HEK293T (cell line): Measurements from ENCODE around the gene UGT1A6.

Experiments
- CTCF ChIA-PET: fragments of 350-600 bp; formaldehyde crosslinking; extraction: SDS; loops from one replicate; lab custom pipeline; 2021; ENCODE audit warnings: antibody characterized with exemption, inconsistent platforms; lab: Yijun Ruan, JAX
- POLR2A ChIA-PET: fragments of 350-600 bp; formaldehyde crosslinking; extraction: SDS; loops from one replicate; lab custom pipeline; 2020; ENCODE audit warnings: antibody characterized with exemption, inconsistent platforms; lab: Yijun Ruan, JAX
- DNase-seq: peaks from one replicate; pipeline ENCODE4 v3.0.0; 2012; ENCODE audit warnings: mixed read lengths; ENCODE audit errors: extremely low spot score
- ARNT ChIP-seq: fragments of 450-650 bp; IDR thresholded peaks from 2 replicates; pipeline ENCODE4 v1.6.1; 2017; ENCODE audit warnings: mild to moderate bottlenecking
- BHLHE40 ChIP-seq: fragments of 450-650 bp; IDR thresholded peaks from 2 replicates; pipeline ENCODE4 v1.6.1; 2016; ENCODE audit warnings: mild to moderate bottlenecking, moderate library complexity, borderline replicate concordance
- CTBP1 ChIP-seq: fragments of 450-650 bp; IDR thresholded peaks from 2 replicates; pipeline ENCODE4 v1.6.1; 2016; ENCODE audit warnings: borderline replicate concordance
- ELF4 ChIP-seq: fragments of 450-650 bp; IDR thresholded peaks from 2 replicates; pipeline ENCODE4 v1.6.1; 2017; ENCODE audit warnings: antibody characterized with exemption
- FOXA1 ChIP-seq: fragments of 450-650 bp; IDR thresholded peaks from 2 replicates; pipeline ENCODE4 v1.6.1; 2016; ENCODE audit warnings: mild to moderate bottlenecking
- FOXK2 ChIP-seq: fragments of 450-650 bp; IDR thresholded peaks from 2 replicates; pipeline ENCODE4 v1.6.1; 2016; ENCODE audit warnings: mild to moderate bottlenecking
- FOXM1 ChIP-seq: fragments of 450-650 bp; IDR thresholded peaks from 2 replicates; pipeline ENCODE4 v1.6.1; 2017; ENCODE audit warnings: mild to moderate bottlenecking, borderline replicate concordance
- HDGF ChIP-seq: fragments of 450-650 bp; IDR thresholded peaks from 2 replicates; pipeline ENCODE4 v1.6.1; 2017; ENCODE audit warnings: antibody characterized with exemption, borderline replicate concordance
- L3MBTL2 ChIP-seq: fragments of 450-650 bp; conservative IDR thresholded peaks from 2 replicates; pipeline ENCODE4 v1.6.1; 2016; ENCODE audit warnings: mild to moderate bottlenecking
- LEF1 ChIP-seq: fragments of 450-650 bp; IDR thresholded peaks from 2 replicates; pipeline ENCODE4 v1.6.1; 2017; ENCODE audit warnings: mild to moderate bottlenecking, borderline replicate concordance
- NFRKB ChIP-seq: fragments of 450-650 bp; IDR thresholded peaks from 2 replicates; pipeline ENCODE4 v1.6.1; 2016; ENCODE audit warnings: mild to moderate bottlenecking, moderate library complexity
- PKNOX1 ChIP-seq: fragments of 450-650 bp; IDR thresholded peaks from 2 replicates; pipeline ENCODE4 v1.6.1; 2016
- SP1 ChIP-seq: fragments of 450-650 bp; IDR thresholded peaks from 2 replicates; pipeline ENCODE4 v1.6.1; 2017
- SUZ12 ChIP-seq: fragments of 450-650 bp; IDR thresholded peaks from 2 replicates; pipeline ENCODE4 v1.6.1; 2016; ENCODE audit warnings: mild to moderate bottlenecking
- TARDBP ChIP-seq: fragments of 450-650 bp; IDR thresholded peaks from 2 replicates; pipeline ENCODE4 v1.6.1; 2016
- ZNF384 ChIP-seq: fragments of 450-650 bp; IDR thresholded peaks from 2 replicates; pipeline ENCODE4 v1.6.1; 2016

Gene UGT1A6

GRCh38 chr2:233811087-233811486, 118.4 kb downstream of the UGT1A6 start:
- CTCF ChIA-PET, result no interaction called here
- TF ChIP-seq FOXA1 (no peak), HDGF (no peak), ZNF384 (no peak), CTBP1 (no peak), PKNOX1 (no peak), BHLHE40 (no peak), TARDBP (no peak), FOXK2 (no peak), NFRKB (no peak), L3MBTL2 (no peak), SUZ12 (no peak), LEF1 (no peak), ARNT (no peak)
- DNase-seq, result no peak
- POLR2A ChIA-PET, result no interaction called here

GRCh38 chr2:233811732-233812131, 119.0 kb downstream of the UGT1A6 start:
- POLR2A ChIA-PET, result no interaction called here
- DNase-seq, result no peak
- CTCF ChIA-PET, result no interaction called here
- TF ChIP-seq BHLHE40 (no peak), ELF4 (no peak), SUZ12 (no peak), FOXK2 (no peak), HDGF (no peak), FOXM1 (no peak), ZNF384 (no peak), L3MBTL2 (no peak), ARNT (no peak), PKNOX1 (no peak), CTBP1 (no peak), FOXA1 (no peak), SP1 (no peak), LEF1 (no peak)

GRCh38 chr2:233813236-233814055, 120.8 kb downstream of the UGT1A6 start:
- CTCF ChIA-PET, result no interaction called here
- POLR2A ChIA-PET, result no interaction called here
- DNase-seq, result no peak
- TF ChIP-seq CTBP1 (no peak), TARDBP (no peak), FOXK2 (no peak), ARNT (no peak), NFRKB (no peak), BHLHE40 (no peak)

- CTCF ChIA-PET, result no interaction called here
- no peak for DNase-seq
- TF ChIP-seq FOXM1, result no peak
- TF ChIP-seq SUZ12, result no peak
- TF ChIP-seq SP1, result no peak
- no peak for TF ChIP-seq CTBP1
- no peak for TF ChIP-seq FOXA1
- no peak for TF ChIP-seq L3MBTL2
- TF ChIP-seq NFRKB, result no peak
- no peak for TF ChIP-seq ZNF384
- TF ChIP-seq ARNT, result no peak
- TF ChIP-seq TARDBP, result no peak
- TF ChIP-seq HDGF, result no peak
- TF ChIP-seq FOXK2, result no peak
- no peak for TF ChIP-seq PKNOX1
- TF ChIP-seq ELF4, result no peak
- TF ChIP-seq LEF1, result no peak
- no peak for TF ChIP-seq BHLHE40
- POLR2A ChIA-PET, result no interaction called here
Measured at GRCh38 chr2:233814056-233814835, 121.6 kb downstream of the UGT1A6 start.

GRCh38 chr2:233815861-233816260, 123.2 kb downstream of the UGT1A6 start:
- TF ChIP-seq BHLHE40, result no peak
- no peak for TF ChIP-seq ELF4
- no peak for TF ChIP-seq ARNT
- no peak for TF ChIP-seq ZNF384
- no peak for TF ChIP-seq FOXM1
- TF ChIP-seq SP1, result no peak
- TF ChIP-seq HDGF, result no peak
- TF ChIP-seq SUZ12, result no peak
- TF ChIP-seq CTBP1, result no peak
- TF ChIP-seq FOXA1, result no peak
- TF ChIP-seq LEF1, result no peak
- TF ChIP-seq NFRKB, result no peak
- no peak for TF ChIP-seq FOXK2
- TF ChIP-seq TARDBP, result no peak
- no peak for TF ChIP-seq PKNOX1
- ChIA-PET POLR2A (no interaction called here), CTCF (no interaction called here)
- no peak for DNase-seq
